Measurements from ENCODE around the gene PNRC2.
"Not testable (repeated sequence)": the region's sequence is repeated elsewhere in the genome, so short reads cannot be mapped to it uniquely, and the experiment has no call there.

Gene PNRC2

DNA sequence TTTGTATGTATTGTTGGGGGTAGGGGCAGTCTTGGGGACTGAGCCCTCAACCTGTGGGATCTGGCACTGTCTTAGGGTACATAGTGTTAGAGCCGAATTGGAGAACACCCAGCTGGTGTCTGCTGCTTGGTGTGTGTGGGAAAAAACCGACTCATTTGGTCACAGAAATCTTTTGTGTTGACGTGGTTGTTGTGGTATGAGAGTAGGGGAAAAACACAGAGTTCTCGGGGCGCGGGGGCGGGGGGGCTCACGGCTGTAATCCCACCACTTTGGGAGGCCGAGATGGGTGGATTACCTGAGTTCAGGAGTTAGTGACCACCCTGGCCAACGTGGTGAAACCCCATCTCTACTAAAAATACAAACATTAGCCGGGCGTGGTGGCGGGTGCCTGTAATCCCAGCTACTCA is 35.8 kb downstream of the PNRC2 start:
- no peak for DNase-seq

DNA sequence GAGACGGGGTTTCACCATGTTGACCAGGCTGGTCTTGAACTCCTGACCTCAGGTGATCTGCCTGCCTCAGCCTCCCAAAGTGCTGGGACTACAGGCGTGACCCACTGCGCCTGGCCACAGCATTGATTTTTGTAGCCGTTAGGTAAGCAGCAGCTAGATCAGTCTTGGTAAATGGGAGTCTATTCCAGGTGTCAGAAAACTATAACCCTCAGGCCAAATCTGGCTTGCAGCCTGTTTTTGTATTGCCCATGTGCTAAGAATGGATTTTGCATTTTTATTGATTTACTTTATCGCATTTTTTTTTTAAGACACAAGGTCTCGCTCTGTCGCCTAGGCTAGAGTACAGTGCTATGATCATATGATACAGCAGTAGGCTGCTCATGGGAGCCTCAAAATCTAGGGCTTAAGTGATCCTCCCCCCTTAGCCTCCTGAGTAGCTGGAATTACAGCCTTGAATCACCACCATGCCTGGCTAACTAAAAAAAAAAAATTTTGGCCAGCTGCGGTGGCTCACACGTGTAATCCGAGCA is 37.1 kb downstream of the PNRC2 start:
- DNase-seq: no peak

DNA sequence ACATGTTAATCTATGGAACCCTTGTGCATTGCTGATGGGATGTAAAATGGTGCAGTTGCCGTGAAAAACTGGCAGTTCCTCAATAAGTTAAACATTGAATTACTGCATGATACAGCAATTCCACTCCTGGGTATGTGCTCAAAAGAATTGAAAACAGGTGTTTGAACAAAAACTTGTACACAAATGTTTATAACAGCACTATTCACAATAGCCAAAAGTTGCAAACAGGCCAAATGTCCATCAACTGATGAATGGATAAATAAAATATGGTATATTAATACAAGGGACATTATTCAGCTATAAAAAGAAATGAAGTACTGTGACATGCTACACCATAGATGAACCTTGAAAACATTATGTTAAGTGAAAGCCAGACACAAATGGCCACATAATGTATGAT is 38.2 kb downstream of the PNRC2 start:
- DNase-seq: no peak

DNA sequence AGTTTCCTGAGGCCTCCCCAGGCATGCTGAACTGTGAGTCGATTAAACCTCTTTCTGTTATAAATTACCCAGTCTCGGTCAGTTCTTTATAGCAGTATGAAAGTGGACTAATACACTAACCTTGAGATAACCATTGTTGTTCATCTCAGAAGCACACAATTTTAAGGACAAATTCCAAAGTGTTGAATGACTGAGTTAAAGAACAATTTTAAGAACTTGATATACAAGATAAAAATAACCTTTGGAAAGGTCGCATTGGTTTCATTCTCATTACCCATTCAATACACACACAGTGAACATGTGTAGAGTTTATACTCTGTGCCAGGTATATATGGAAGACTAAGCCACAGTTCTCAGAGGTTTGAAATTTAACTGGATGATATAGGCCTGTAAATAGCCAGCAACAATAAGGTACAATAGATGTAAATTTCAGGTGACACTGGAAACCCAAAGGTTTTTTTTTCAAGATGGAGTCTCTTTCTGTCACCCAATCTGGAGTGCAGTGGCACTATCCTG is 39.6 kb downstream of the PNRC2 start:
- DNase-seq: no peak

DNA sequence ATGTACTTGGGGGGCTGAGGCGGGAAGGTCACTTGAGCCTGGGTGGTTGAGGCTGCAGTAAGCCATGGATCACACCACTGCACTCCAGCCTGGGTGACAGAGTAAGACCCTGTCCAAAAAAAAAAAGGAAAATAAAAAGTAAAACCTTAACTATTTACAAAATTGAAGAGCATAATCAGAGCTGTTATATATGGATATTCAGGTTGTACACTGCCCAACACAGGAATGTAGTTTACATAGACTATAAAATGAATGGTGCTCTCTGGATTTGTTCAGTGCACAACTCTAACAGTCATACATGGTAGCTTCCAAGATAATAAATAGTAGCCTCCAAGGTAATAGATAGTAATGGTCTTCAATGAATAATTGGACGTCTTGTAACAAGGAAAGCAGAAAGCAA is 43.1 kb downstream of the PNRC2 start:
- no peak for DNase-seq

DNA sequence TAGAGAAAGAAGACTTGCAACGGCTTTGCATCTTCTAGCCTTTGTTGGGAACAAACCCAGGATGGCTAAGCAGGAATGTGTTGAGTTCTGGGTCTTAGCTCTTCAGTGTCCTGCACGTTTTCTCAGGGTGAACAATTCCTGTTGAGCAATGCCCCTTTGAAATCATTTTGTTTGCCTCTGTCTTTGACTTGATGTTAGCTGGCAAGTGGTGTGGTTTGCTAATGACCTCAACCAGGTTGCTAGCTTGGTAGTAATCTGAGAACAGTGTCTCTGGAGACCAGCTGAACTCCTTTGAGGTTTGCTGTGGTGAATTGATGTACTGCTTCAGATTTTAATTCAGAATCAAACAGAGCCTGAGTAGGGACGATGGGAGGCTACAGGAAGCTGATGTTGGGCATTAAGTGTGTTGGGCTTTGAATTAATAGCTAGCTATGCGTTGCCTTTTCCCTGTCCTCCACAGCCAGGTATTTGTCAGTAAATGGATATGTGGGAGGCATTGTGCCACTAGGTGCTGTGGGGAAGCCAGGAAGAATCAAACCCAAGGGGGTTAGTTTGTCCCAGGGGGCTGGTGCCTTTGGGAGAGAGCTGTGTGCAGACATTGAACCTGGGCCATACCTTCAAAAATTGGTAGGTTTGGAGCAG is 43.8 kb downstream of the PNRC2 start:
- no peak for DNase-seq

DNA sequence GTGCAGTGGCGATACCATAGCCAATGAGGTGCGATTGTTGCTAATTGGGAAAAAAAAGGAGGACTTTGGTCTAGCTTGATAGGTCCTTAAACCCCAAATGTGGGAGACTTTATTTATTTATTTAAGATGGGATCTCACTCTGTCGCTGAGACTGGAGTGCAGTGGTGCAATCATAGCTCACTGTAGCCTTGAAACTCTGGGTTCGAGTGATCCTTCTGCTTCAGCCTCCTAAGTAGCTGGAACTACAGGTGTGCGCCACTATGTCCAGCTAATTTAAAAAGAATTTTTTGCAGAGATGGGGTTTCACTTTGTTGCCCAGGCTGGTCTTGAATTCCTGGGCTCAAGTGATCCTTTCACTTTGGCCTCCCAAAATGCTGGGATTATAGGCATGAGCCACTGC is 44.5 kb downstream of the PNRC2 start:
- no peak for DNase-seq

DNA sequence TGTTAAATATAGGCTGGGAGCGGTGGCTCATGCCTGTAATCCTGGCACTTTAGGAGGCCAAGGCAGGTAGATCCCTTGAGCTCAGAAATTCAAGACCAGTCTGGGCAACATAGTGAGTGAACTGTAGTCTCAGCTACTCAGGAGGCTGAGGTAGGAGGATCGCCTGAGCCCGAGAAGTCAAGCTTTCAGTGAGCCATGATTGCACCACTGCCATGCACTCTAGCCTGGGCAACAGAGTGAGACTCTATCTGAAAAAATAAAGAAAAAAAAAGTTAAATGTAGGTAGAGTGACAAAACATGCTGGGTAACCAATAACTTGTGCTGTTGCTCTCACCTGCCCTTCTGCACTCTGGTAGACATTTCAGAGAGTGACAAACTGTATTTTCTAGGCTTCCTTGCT is 45.5 kb downstream of the PNRC2 start:
- no peak for DNase-seq

DNA sequence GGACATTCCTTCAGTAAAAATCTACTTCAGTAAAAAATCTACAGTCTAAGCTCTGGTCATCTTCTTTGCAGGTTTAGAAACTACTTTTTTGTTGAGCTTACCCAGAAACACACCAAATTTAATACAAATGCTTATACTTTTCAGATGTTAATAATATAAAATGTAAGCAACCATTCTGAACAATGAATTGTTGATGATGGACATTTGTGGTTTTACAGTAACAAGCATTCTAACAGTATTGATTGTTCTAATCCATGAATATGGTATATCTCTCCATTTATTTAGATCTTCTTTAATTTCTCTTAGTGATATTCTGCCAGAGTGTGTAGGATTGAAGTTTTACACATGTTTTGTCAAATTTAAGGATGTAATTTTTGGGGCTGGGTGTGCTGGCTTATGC is 47.5 kb downstream of the PNRC2 start:
- DNase-seq: no peak

DNA sequence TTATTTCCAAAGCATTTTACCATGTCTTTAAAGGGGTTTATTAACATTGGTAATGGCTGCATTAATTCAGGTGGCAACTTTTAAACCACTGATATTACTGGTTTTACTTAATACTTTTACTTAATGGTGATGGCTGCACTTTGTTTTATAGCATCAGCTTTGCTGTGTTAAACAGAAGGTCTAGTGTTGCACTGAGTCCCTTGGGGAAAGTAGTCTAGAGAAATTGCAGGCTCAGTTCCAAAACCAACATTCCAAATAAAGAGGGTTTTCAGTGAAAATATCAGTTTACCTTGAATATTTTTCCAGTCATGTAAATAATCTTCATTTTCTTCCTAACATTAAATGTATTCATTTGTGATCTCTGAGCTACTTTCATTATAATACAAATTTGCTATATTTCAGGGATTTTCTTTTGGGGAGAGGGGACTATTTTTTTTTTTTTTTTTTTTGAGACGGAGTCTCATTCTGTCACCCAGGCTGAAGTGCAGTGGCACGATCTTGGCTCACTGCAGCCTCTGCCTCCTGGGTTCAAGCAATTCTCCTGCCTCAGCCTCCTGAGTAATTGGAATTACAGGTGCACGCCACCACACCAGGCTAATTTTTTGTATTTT is 49.1 kb downstream of the PNRC2 start:
- DNase-seq: not testable (repeated sequence)

DNA sequence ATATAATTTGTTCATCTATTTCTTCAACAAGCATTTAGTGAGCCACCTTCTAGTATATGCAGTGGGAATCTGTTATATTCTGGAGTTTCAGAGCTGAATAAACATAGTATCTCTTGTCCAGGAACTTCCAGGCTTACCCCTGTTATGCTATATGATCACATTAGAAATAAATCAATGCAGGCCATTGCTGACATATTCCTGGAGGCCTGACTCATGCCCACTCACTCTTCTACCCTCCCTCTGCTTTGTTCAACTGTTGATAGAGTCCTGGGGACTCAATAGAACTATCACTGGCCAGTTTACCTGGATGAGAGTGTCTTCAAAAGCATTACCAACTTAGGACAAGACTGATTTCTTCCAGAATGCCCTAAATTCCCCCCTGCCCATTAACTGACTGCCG is 49.8 kb downstream of the PNRC2 start:
- no peak for DNase-seq

DNA sequence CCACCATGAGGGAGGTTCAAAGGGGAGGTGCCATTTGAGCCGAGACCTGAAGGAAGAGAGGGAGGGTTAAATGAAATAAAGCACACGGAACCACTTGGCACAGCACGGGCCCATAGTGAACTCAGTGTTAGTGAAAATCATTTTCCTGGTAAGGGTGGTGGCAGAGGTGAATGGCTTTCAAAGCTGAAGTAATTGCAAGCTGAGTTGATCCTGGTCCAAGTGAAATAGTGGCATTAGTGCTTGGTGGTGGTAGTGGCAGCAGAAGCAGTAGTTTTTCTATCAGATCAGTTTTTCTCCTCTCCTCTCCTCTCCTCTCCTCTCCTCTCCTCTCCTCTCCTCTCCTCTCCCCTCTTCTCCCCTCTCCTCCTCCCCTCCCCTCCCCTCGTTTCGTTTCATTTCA is 51.0 kb downstream of the PNRC2 start:
- no peak for DNase-seq

DNA sequence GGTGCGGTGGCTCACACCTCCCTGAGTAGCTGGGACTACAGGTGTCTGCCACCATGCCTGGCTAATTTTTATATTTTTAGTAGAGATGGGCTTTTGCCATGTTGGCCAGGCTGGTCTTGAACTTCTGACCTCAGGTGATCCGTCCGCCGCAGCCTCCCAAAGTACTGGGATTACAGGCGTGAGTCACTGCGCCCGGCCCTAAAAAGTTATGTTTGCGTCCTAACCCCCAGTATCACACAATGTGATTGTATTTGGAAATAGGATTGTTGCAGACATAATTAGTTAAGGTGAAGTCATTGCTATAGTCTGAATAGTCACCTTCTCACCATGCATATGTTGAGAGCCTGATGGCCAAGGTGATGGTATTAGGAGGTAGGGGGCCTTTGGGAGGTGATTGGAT is 53.2 kb downstream of the PNRC2 start:
- DNase-seq: not testable (repeated sequence)

Data from right hindlimb (tissue), 1 donor.